B cell (primary cell): ENCODE measurements around the gene RAB39B. TPM values are rescaled to one million over a fixed set of nuclear protein-coding genes. Genes with fewer than 3 reads are reported as not detected.

Source experiments
- ATAC-seq: fragments of 200-7000 bp; cut with Tn5 transposase; one replicate; pipeline ENCODE4 v1.10.0; 2021; ENCODE audit warnings: low read depth, mild to moderate bottlenecking, moderate number of reproducible peaks, moderate library complexity
- CTCF ChIA-PET: fragments of 350-600 bp; sonication (Branson Sonifier 250); formaldehyde crosslinking; loops from one replicate; lab custom pipeline; 2021; ENCODE audit warnings: antibody characterized with exemption, inconsistent platforms; lab: Charles Lee
- POLR2A ChIA-PET: fragments of 350-600 bp; sonication (Branson Sonifier 250); formaldehyde crosslinking; loops from one replicate; lab custom pipeline; 2021; ENCODE audit warnings: antibody characterized with exemption; lab: Charles Lee
- DNase-seq: peaks from one replicate; pipeline ENCODE4 v3.0.0; 2013
- H2AFZ ChIP-seq: 2 replicates; pipeline ENCODE4 v1.6.1; 2012; ENCODE audit warnings: mild to moderate bottlenecking, low read depth, low read length; ENCODE audit not compliant: insufficient read depth, poor library complexity, severe bottlenecking
- H3K27ac ChIP-seq, 2 donors: 1 replicate in 1 of 2; 2 replicates in 1 of 2; pipeline ENCODE4 v1.5.1; 2012 to 2013; ENCODE audit warnings: low read length in 2 of 2, mild to moderate bottlenecking in 2 of 2, moderate library complexity in 1 of 2
- H3K27me3 ChIP-seq, 4 experiments: fragments of 200-600 bp in 1 of 4; sonication (generic) in 1 of 4; replicated peaks in 1 of 4; 1 replicate in 2 of 4; 2 replicates in 2 of 4; pipeline versions ENCODE4 v1.6.1 to v1.7.0; 2013 to 2016; ENCODE audit warnings: low read length in 3 of 4, mild to moderate bottlenecking in 2 of 4, mixed read lengths in 1 of 4, moderate library complexity in 1 of 4; ENCODE audit not compliant: insufficient read depth in 4 of 4, control insufficient read depth in 3 of 4; ENCODE audit errors: control extremely low read depth in 1 of 4
- H3K36me3 ChIP-seq, 2 experiments: replicated peaks in 1 of 2; 1 replicate in 1 of 2; 2 replicates in 1 of 2; pipeline versions ENCODE4 v1.6.1 to v1.7.1; 2013; ENCODE audit warnings: low read length in 1 of 2; ENCODE audit not compliant: insufficient read depth in 2 of 2, control insufficient read depth in 1 of 2; ENCODE audit errors: control extremely low read depth in 1 of 2, extremely low read depth in 1 of 2
- H3K4me1 ChIP-seq, 2 donors: fragments of 200-600 bp in 1 of 2; sonication (generic) in 1 of 2; 1 replicate in 1 of 2; 2 replicates in 1 of 2; pipeline versions ENCODE4 v1.5.1 to v1.6.1; 2013 to 2017; ENCODE audit warnings: low read length in 2 of 2; ENCODE audit not compliant: control insufficient read depth in 2 of 2, insufficient read depth in 2 of 2
- H3K4me2 ChIP-seq: replicated peaks from 2 replicates; pipeline ENCODE3; 2012; ENCODE audit warnings: mild to moderate bottlenecking, low read depth, low read length; ENCODE audit not compliant: poor library complexity, severe bottlenecking
- H3K4me3 ChIP-seq, 5 experiments: fragments of 200-600 bp in 1 of 5; sonication (generic) in 1 of 5; 1 replicate in 3 of 5; 2 replicates in 2 of 5; pipeline versions ENCODE4 v1.5.1 to v1.7.0; 2011 to 2016; ENCODE audit warnings: low read length in 4 of 5, mild to moderate bottlenecking in 4 of 5, low read depth in 2 of 5, control low read depth in 1 of 5, moderate library complexity in 1 of 5; ENCODE audit not compliant: insufficient read depth in 1 of 5; ENCODE audit errors: control extremely low read depth in 1 of 5, extremely low read depth in 1 of 5
- H3K79me2 ChIP-seq: fragments of 200-600 bp; sonication (generic); one replicate; pipeline ENCODE4 v1.6.0; 2016; ENCODE audit warnings: low read length; ENCODE audit not compliant: control insufficient read depth, insufficient read depth
- H3K9ac ChIP-seq: fragments of 200-600 bp; sonication (generic); 2 replicates; pipeline ENCODE4 v1.6.1; 2017; ENCODE audit warnings: mild to moderate bottlenecking, low read length, moderate library complexity
- H3K9me3 ChIP-seq, 3 donors: one replicate each; pipeline versions ENCODE4 v1.6.1 to v1.7.1; 2013; ENCODE audit warnings: low read length in 2 of 3; ENCODE audit not compliant: control insufficient read depth in 2 of 3, insufficient read depth in 1 of 3; ENCODE audit errors: control extremely low read depth in 1 of 3
- H4K20me1 ChIP-seq: 2 replicates; pipeline ENCODE4 v1.6.0; 2012; ENCODE audit warnings: mild to moderate bottlenecking, low read length; ENCODE audit not compliant: insufficient read depth, control insufficient read depth, poor library complexity, severe bottlenecking
- H3K27ac Mint-ChIP-seq: one replicate; pipeline ENCODE4 v1.8.0; 2021; ENCODE audit warnings: mixed read lengths
- H3K27me3 Mint-ChIP-seq: one replicate; pipeline ENCODE4 v1.8.0; 2021; ENCODE audit warnings: mixed read lengths
- H3K4me1 Mint-ChIP-seq: one replicate; pipeline ENCODE4 v1.8.0; 2021; ENCODE audit warnings: mixed read lengths
- H3K4me3 Mint-ChIP-seq: one replicate; pipeline ENCODE4 v1.8.0; 2021; ENCODE audit warnings: mixed read lengths
- H3K9me3 Mint-ChIP-seq: one replicate; pipeline ENCODE4 v1.8.0; 2022; ENCODE audit warnings: mixed read lengths; ENCODE audit not compliant: insufficient read depth
- CTCF ChIP-seq: fragments of 200-600 bp; IDR thresholded peaks from one replicate; pipeline ENCODE4 v1.8.0; 2022; ENCODE audit warnings: antibody characterized with exemption, mild to moderate bottlenecking
- EZH2 ChIP-seq: IDR thresholded peaks from 2 replicates; pipeline ENCODE4 v1.6.1; 2012; ENCODE audit warnings: borderline replicate concordance, low read depth, mild to moderate bottlenecking, moderate library complexity, low read length; ENCODE audit not compliant: insufficient read depth, poor library complexity, severe bottlenecking
- WGBS: methylation state at CpG from one replicate; pipeline ENCODE4 v1.1.5; 2013; ENCODE audit warnings: missing lambda C conversion rate; ENCODE audit not compliant: insufficient coverage; 5-methylcytosine and 5-hydroxymethylcytosine counted together
- intact Hi-C: fragments of 100-400 bp; cut with micrococcal nuclease; formaldehyde crosslinking; loops from one replicate; pipeline ENCODE4 v1.10.0; 2022
- polyA plus RNA-seq: library from polyadenylated mRNA; depleted of rRNA; stranded (reverse); fragments of >200 nt; gene quantifications from 2 replicates; pipeline ENCODE4 v1.2.3, GENCODE V29; 2012
- total RNA-seq, 2 donors: library from RNA; stranded (reverse); fragments of 120-200 nt in 1 of 2; gene quantifications; 1 replicate in 1 of 2; 2 replicates in 1 of 2; pipeline versions ENCODE4 v1.2.3 to v1.2.4, GENCODE V29; 2013 to 2022

Gene RAB39B
- total and polyA plus RNA-seq, 2 donors (not counting 1 experiment from before 2014, with no cell fraction given) = 2.0 to 8.8 TPM

- POLR2A ChIA-PET = no interaction called here
Observed at GRCh38 chrX:155266439-155266838, 2.1 kb upstream of the RAB39B start.

More at GRCh38 chrX:155266439-155266838, 2.1 kb upstream of the RAB39B start:
- H3K4me1 ChIP-seq = peaks cover 4 to 11% of the 10 kb centered on the region in 2 donors
- no peak overlapping the region for H3K4me3 ChIP-seq
- intact Hi-C loops = no loop called here
- H3K4me2 ChIP-seq = no peak overlapping the region
- H3K9me3 ChIP-seq = peaks cover 0 to 1% (median 0%) of the 10 kb centered on the region in 3 donors
- no peak overlapping the region for H3K4me3 Mint-ChIP-seq
- H3K9me3 Mint-ChIP-seq = no peaks in the 10 kb centered on the region
- no peak overlapping the region for H3K9ac ChIP-seq
- WGBS = no CpG with 5 or more reads among the region's 1 CpG
- H3K36me3 ChIP-seq = no peaks in the 10 kb centered on the region
- H4K20me1 ChIP-seq = no peaks in the 10 kb centered on the region
- CTCF ChIA-PET = no interaction called here
- ATAC-seq (no peak), DNase-seq (no peak)
- H3K27ac Mint-ChIP-seq = no peak overlapping the region
- no peaks in the 10 kb centered on the region for H3K27me3 Mint-ChIP-seq
- TF ChIP-seq EZH2 (no peak), CTCF (no peak)
- H3K79me2 ChIP-seq = peaks cover 2% of the 10 kb centered on the region
- peaks cover 15% of the 10 kb centered on the region for H3K4me1 Mint-ChIP-seq
- H2AFZ ChIP-seq = no peak overlapping the region
- H3K27ac ChIP-seq = no peak overlapping the region
- no peaks in the 10 kb centered on the region for H3K27me3 ChIP-seq
